ENCODE results near the gene TRMT61A. TPM values are rescaled to one million over a fixed set of nuclear protein-coding genes. Genes with fewer than 3 reads are reported as not detected.

The TRMT61A gene
- polyA plus RNA-seq, 1 of the 3 experiments (the other 2 are of a cell fraction), result 15.8 TPM

GRCh38 chr14:103562429-103563225, 33.6 kb downstream of the TRMT61A start, which contains the start of the genes BAG5 and COA8 (continued):
- 0 out of 2 replicates have a peak, but pooled peaks have one; percentile 6 for TF ChIP-seq CTCF (IDR thresholded peaks at IDR 0.05)
- TF ChIP-seq RCOR1 (IDR thresholded peaks at IDR 0.05; ENCODE audit: low read length), result no peak
- TF ChIP-seq NFIC (IDR thresholded peaks at IDR 0.05; ENCODE audit: borderline replicate concordance), result peak; percentile 13; the same call in 1 of the 2 replicates
- TF ChIP-seq MXI1 (IDR thresholded peaks at IDR 0.05; ENCODE audit: low read depth, low read length), result peak; percentile 87
- TF ChIP-seq, protein P1, sequence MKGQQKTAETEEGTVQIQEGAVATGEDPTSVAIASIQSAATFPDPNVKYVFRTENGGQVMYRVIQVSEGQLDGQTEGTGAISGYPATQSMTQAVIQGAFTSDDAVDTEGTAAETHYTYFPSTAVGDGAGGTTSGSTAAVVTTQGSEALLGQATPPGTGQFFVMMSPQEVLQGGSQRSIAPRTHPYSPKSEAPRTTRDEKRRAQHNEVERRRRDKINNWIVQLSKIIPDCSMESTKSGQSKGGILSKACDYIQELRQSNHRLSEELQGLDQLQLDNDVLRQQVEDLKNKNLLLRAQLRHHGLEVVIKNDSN (IDR thresholded peaks at IDR 0.05; ENCODE audit: borderline replicate concordance, low read depth), result no peak
- TF ChIP-seq REST (IDR thresholded peaks at IDR 0.05; ENCODE audit: low read depth, low read length), result no peak
- peak; percentile 76 for TF ChIP-seq ELF1 (IDR thresholded peaks at IDR 0.05)
- peak; percentile 47; the same call in 1 of the 2 replicates for TF ChIP-seq TAF1 (IDR thresholded peaks at IDR 0.05; ENCODE audit: borderline replicate concordance, low read depth, low read length)
- TF ChIP-seq, protein P2, sequence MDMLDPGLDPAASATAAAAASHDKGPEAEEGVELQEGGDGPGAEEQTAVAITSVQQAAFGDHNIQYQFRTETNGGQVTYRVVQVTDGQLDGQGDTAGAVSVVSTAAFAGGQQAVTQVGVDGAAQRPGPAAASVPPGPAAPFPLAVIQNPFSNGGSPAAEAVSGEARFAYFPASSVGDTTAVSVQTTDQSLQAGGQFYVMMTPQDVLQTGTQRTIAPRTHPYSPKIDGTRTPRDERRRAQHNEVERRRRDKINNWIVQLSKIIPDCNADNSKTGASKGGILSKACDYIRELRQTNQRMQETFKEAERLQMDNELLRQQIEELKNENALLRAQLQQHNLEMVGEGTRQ (IDR thresholded peaks at IDR 0.05; ENCODE audit: borderline replicate concordance, low read depth, low read length), result no peak
- no peak for TF ChIP-seq RXRA (IDR thresholded peaks at IDR 0.05; ENCODE audit: borderline replicate concordance, low read depth)

GRCh38 chr14:103563226-103563620, 34.2 kb downstream of the TRMT61A start:
- Histone ChIP-seq H3K9ac (peak overlapping the region; percentile 94), H3K27ac (ENCODE audit: low read depth in 2 of 2, low read length in 1 of 2) (peak overlapping the region; percentile 92; a peak in 3 of 4 replicates), H3K27me3 (ENCODE audit: insufficient read depth) (no peaks in the 10 kb centered on the region), H3K79me2 (ENCODE audit: insufficient read depth) (peaks cover 97% of the 10 kb centered on the region), H3K9me3 (no peaks in the 10 kb centered on the region), H3K36me3 (replicated peaks in 1 of 2; ENCODE audit: control insufficient read depth in 1 of 2, insufficient read depth in 2 of 2, low read length in 1 of 2) (peaks cover 21 to 25% of the 10 kb centered on the region in 2 experiments), H3K4me2 (peak overlapping the region; percentile 72), H3F3A (replicated peaks; ENCODE audit: insufficient read depth) (peaks cover 3% of the 10 kb centered on the region), H4K20me1 (ENCODE audit: insufficient read depth) (peaks cover 65% of the 10 kb centered on the region), H2AFZ (ENCODE audit: low read depth) (peak overlapping the region; percentile 70; the same call in 1 of the 2 replicates), H3K9me2 (no peaks in the 10 kb centered on the region), H3K4me3 (ENCODE audit: low read depth in 2 of 2, low read length in 1 of 2) (peak overlapping the region; percentile 91 to 92), H3K4me1 (ENCODE audit: control insufficient read depth in 1 of 2, insufficient read depth in 2 of 2, low read depth in 1 of 2, low read length in 1 of 2) (peaks cover 15 to 16% of the 10 kb centered on the region in 2 experiments; a peak in 3 of 4 replicates)
- DNase-seq, result no peak
- POLR2A ChIA-PET, result interaction anchor here (0.6 kb wide), 1 partner anchor 948 kb away, joined by 3 read pairs; no protein-coding TSS in a partner anchor
- CTCF ChIA-PET, result interaction anchor here (0.9 kb wide), 1 partner anchor 10 kb away, joined by 3 read pairs; no protein-coding TSS in a partner anchor
- WGBS (ENCODE audit: low lambda C conversion rate), result 1% methylated on average over 17 of the region's 22 CpGs
- TF ChIP-seq EZH2phosphoT487 (IDR thresholded peaks at IDR 0.05; ENCODE audit: borderline replicate concordance, low read depth), result no peak
- no peak for TF ChIP-seq FOXJ3 (CRISPR knock-in tag; IDR thresholded peaks at IDR 0.05)
- no peak for TF ChIP-seq POLR2AphosphoS5 (IDR thresholded peaks at IDR 0.05; ENCODE audit: low read depth, low read length)
- no peak for TF ChIP-seq JUND (IDR thresholded peaks at IDR 0.05)
- no peak for TF ChIP-seq MEF2A (IDR thresholded peaks at IDR 0.05; ENCODE audit: borderline replicate concordance, low read depth)
- no peak for TF ChIP-seq NRF1 (IDR thresholded peaks at IDR 0.05; ENCODE audit: low read depth, low read length)
- no peak for TF ChIP-seq ELF1 (IDR thresholded peaks at IDR 0.05)
- TF ChIP-seq, protein P1 (IDR thresholded peaks at IDR 0.05; ENCODE audit: borderline replicate concordance, low read depth), result no peak
- no peak for TF ChIP-seq TCF12 (IDR thresholded peaks at IDR 0.05)
- no peak for TF ChIP-seq ZBTB33 (IDR thresholded peaks at IDR 0.05; ENCODE audit: borderline replicate concordance, low read depth)
- TF ChIP-seq GATA2 (CRISPR knock-in tag; IDR thresholded peaks at IDR 0.05), result no peak
- no peak for TF ChIP-seq RXRA (IDR thresholded peaks at IDR 0.05; ENCODE audit: borderline replicate concordance, low read depth)
- no peak for TF ChIP-seq RAD21 (IDR thresholded peaks at IDR 0.05; ENCODE audit: low read length)

Measured in SK-N-SH (cell line).